ENCODE data around the gene ACTL9.
"Not testable (repeated sequence)": the region's sequence is repeated elsewhere in the genome, so short reads cannot be mapped to it uniquely, and the experiment has no call there.

- TF ChIP-seq CTCF (conservative IDR thresholded peaks at IDR 0.05); ZFX (IDR thresholded peaks at IDR 0.05): not testable (repeated sequence)
Measured at GRCh38 chr19:8710337-8710736, 11.7 kb upstream of the ACTL9 start.

Data from C4-2B (cell line).